SK-N-SH (cell line): Measurements from ENCODE around the gene FIGN. TPM values are rescaled to one million over a fixed set of nuclear protein-coding genes. Genes with fewer than 3 reads are reported as not detected.

ENCODE experiments used
- CTCF ChIA-PET: fragments of 300-600, 350-600 bp; formaldehyde crosslinking; extraction: SDS; loops from one replicate; lab custom pipeline; 2021; lab: Yijun Ruan, JAX
- POLR2A ChIA-PET: fragments of 350-600 bp; sonication (Branson Sonifier 250); formaldehyde crosslinking; extraction: SDS; loops from one replicate; lab custom pipeline; 2020; ENCODE audit warnings: antibody characterized with exemption, inconsistent platforms; lab: Yijun Ruan, JAX
- DNase-seq: peaks from one replicate; pipeline ENCODE4 v3.0.0; 2012
- H2AFZ ChIP-seq: fragments of 200-600 bp; sonication (generic); 2 replicates; pipeline ENCODE4 v1.8.1; 2016; ENCODE audit warnings: antibody characterized with exemption, mild to moderate bottlenecking, low read depth
- H3F3A ChIP-seq: fragments of 200-600 bp; sonication (generic); replicated peaks from 2 replicates; pipeline ENCODE3; 2016; ENCODE audit warnings: antibody characterized with exemption, mild to moderate bottlenecking; ENCODE audit not compliant: insufficient read depth
- H3K27ac ChIP-seq, 2 experiments: fragments of 200-500 bp in 1 of 2; fragments of 200-600 bp in 1 of 2; sonication (Bioruptor generic) in 1 of 2; sonication (generic), shearing (Covaris generic) in 1 of 2; 2 replicates each; pipeline versions ENCODE4 v1.5.1 to v1.6.1; 2014 to 2016; ENCODE audit warnings: low read depth in 2 of 2, inconsistent platforms in 1 of 2, low read length in 1 of 2, mild to moderate bottlenecking in 1 of 2, mixed read lengths in 1 of 2
- H3K27me3 ChIP-seq: fragments of 200-600 bp; sonication (generic), shearing (Covaris generic); 2 replicates; pipeline ENCODE4 v1.6.1; 2016; ENCODE audit warnings: mixed run types; ENCODE audit not compliant: insufficient read depth
- H3K36me3 ChIP-seq, 2 experiments: fragments of 200-500 bp in 1 of 2; fragments of 200-600 bp in 1 of 2; sonication (Bioruptor generic) in 1 of 2; sonication (generic) in 1 of 2; replicated peaks in 1 of 2; 2 replicates each; pipeline versions ENCODE3 to v1.5.1; 2014 to 2016; ENCODE audit warnings: low read length in 1 of 2, mild to moderate bottlenecking in 1 of 2; ENCODE audit not compliant: insufficient read depth in 2 of 2, control insufficient read depth in 1 of 2
- H3K4me1 ChIP-seq, 2 experiments: fragments of 200-500 bp in 1 of 2; fragments of 200-600 bp in 1 of 2; sonication (Bioruptor generic) in 1 of 2; sonication (generic), shearing (Covaris generic) in 1 of 2; 2 replicates each; pipeline versions ENCODE4 v1.5.1 to v1.6.1; 2014 to 2016; ENCODE audit warnings: low read depth in 1 of 2, low read length in 1 of 2, mixed run types in 1 of 2; ENCODE audit not compliant: insufficient read depth in 2 of 2, control insufficient read depth in 1 of 2
- H3K4me2 ChIP-seq: fragments of 200-600 bp; sonication (generic), shearing (Covaris generic); 2 replicates; pipeline ENCODE4 v1.6.1; 2017; ENCODE audit warnings: mixed run types
- H3K4me3 ChIP-seq, 2 experiments: fragments of 200-500 bp in 1 of 2; fragments of 200-600 bp in 1 of 2; sonication (Bioruptor generic) in 1 of 2; sonication (generic), shearing (Covaris generic) in 1 of 2; 2 replicates each; pipeline versions ENCODE4 v1.5.1 to v1.8.1; 2014 to 2016; ENCODE audit warnings: low read depth in 2 of 2, inconsistent platforms in 1 of 2, low read length in 1 of 2, mild to moderate bottlenecking in 1 of 2, mixed read lengths in 1 of 2, moderate library complexity in 1 of 2
- H3K79me2 ChIP-seq: fragments of 200-600 bp; sonication (generic); 2 replicates; pipeline ENCODE4 v1.8.1; 2017; ENCODE audit warnings: mild to moderate bottlenecking; ENCODE audit not compliant: insufficient read depth
- H3K9ac ChIP-seq: fragments of 200-600 bp; sonication (generic); 2 replicates; pipeline ENCODE4 v1.6.1; 2017; ENCODE audit warnings: mixed run types
- H3K9me2 ChIP-seq: fragments of 200-600 bp; sonication (generic); 2 replicates; pipeline ENCODE4 v1.6.1; 2017; ENCODE audit warnings: mixed run types
- H3K9me3 ChIP-seq: fragments of 200-600 bp; sonication (generic); 2 replicates; pipeline ENCODE4 v1.6.1; 2017; ENCODE audit warnings: mixed run types, mild to moderate bottlenecking, moderate library complexity
- H4K20me1 ChIP-seq: fragments of 200-600 bp; sonication (generic); 2 replicates; pipeline ENCODE4 v1.6.1; 2017; ENCODE audit warnings: mild to moderate bottlenecking, mixed run types; ENCODE audit not compliant: insufficient read depth
- ELF1 ChIP-seq: IDR thresholded peaks from 2 replicates; pipeline ENCODE4 v1.4.0; 2012
- FOXM1 ChIP-seq: IDR thresholded peaks from 2 replicates; pipeline ENCODE4 v1.4.0; 2012; ENCODE audit warnings: low read depth, mild to moderate bottlenecking
- MEF2A ChIP-seq: IDR thresholded peaks from 2 replicates; pipeline ENCODE4 v1.4.0; 2012; ENCODE audit warnings: low read depth, borderline replicate concordance
- NRF1 ChIP-seq: IDR thresholded peaks from 2 replicates; pipeline ENCODE4 v1.6.1; 2012; ENCODE audit warnings: low read depth, mild to moderate bottlenecking, low read length
- RCOR1 ChIP-seq: fragments of 150-350 bp; IDR thresholded peaks from 2 replicates; pipeline ENCODE4 v1.6.1; 2017; ENCODE audit warnings: antibody characterized with exemption, low read length
- RXRA ChIP-seq: IDR thresholded peaks from 2 replicates; pipeline ENCODE4 v1.4.0; 2012; ENCODE audit warnings: low read depth, mild to moderate bottlenecking, borderline replicate concordance
- SIN3A ChIP-seq: IDR thresholded peaks from 2 replicates; pipeline ENCODE4 v1.6.1; 2012; ENCODE audit warnings: low read depth, mild to moderate bottlenecking, low read length, moderate library complexity, borderline replicate concordance
- WGBS: methylation state at CpG from one replicate; pipeline ENCODE4 v1.1.6; 2017; ENCODE audit warnings: low lambda C conversion rate; 5-methylcytosine and 5-hydroxymethylcytosine counted together
- polyA plus RNA-seq, 3 experiments: library from polyadenylated mRNA; depleted of rRNA; stranded (reverse); fragments of >200 nt; gene quantifications; 2 replicates each; pipeline ENCODE4 v1.2.3, GENCODE V29; 2012
- TF ChIP-seq, protein P1 (sequence below): IDR thresholded peaks from 2 replicates; pipeline ENCODE4 v1.4.0; 2012; ENCODE audit warnings: low read depth, borderline replicate concordance
- TF ChIP-seq, protein P2 (sequence below): fragments of 200-600 bp; sonication (generic); IDR thresholded peaks from 2 replicates; pipeline ENCODE4 v1.6.1; 2017; ENCODE audit warnings: antibody characterized with exemption, mild to moderate bottlenecking, moderate library complexity
- TF ChIP-seq, protein P3 (sequence below): IDR thresholded peaks from 2 replicates; pipeline ENCODE4 v1.6.1; 2012; ENCODE audit warnings: mild to moderate bottlenecking, low read depth, low read length, moderate library complexity
- TF ChIP-seq, protein P4 (sequence below): IDR thresholded peaks from 2 replicates; pipeline ENCODE4; 2012

Gene FIGN
- polyA plus RNA-seq, 1 of the 3 experiments (the other 2 are of a cell fraction): 0.74 TPM

DNA sequence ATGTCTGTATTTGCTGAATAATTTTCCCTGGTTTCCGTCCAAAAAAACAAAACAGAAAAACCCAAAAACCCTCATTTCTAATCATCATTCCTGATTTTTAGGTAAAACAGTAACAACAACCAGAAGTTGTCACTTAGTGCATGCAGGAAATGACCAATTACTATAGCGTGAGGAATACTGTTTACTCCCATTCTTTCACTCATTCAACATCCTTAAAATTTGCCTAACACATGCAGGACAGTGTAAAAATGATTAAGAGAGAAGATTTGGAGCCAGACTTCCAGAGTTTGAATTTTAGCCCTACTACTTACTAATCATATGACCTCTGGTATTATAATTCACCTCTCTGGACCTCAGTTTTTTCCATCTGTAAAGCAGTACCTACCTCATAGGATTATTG, 83.1 kb downstream of the FIGN start:
- ChIA-PET POLR2A (no interaction called here), CTCF (interaction anchor here (1.2 kb wide), 1 partner anchor 8 kb away, joined by 3 read pairs; no protein-coding TSS in a partner anchor)
- TF ChIP-seq RCOR1 (no peak), NRF1 (no peak), FOXM1 (no peak), ELF1 (no peak), SIN3A (no peak), MEF2A (no peak), RXRA (no peak)
- TF ChIP-seq, protein P1, sequence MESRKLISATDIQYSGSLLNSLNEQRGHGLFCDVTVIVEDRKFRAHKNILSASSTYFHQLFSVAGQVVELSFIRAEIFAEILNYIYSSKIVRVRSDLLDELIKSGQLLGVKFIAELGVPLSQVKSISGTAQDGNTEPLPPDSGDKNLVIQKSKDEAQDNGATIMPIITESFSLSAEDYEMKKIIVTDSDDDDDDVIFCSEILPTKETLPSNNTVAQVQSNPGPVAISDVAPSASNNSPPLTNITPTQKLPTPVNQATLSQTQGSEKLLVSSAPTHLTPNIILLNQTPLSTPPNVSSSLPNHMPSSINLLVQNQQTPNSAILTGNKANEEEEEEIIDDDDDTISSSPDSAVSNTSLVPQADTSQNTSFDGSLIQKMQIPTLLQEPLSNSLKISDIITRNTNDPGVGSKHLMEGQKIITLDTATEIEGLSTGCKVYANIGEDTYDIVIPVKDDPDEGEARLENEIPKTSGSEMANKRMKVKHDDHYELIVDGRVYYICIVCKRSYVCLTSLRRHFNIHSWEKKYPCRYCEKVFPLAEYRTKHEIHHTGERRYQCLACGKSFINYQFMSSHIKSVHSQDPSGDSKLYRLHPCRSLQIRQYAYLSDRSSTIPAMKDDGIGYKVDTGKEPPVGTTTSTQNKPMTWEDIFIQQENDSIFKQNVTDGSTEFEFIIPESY: no peak
- TF ChIP-seq, protein P2, sequence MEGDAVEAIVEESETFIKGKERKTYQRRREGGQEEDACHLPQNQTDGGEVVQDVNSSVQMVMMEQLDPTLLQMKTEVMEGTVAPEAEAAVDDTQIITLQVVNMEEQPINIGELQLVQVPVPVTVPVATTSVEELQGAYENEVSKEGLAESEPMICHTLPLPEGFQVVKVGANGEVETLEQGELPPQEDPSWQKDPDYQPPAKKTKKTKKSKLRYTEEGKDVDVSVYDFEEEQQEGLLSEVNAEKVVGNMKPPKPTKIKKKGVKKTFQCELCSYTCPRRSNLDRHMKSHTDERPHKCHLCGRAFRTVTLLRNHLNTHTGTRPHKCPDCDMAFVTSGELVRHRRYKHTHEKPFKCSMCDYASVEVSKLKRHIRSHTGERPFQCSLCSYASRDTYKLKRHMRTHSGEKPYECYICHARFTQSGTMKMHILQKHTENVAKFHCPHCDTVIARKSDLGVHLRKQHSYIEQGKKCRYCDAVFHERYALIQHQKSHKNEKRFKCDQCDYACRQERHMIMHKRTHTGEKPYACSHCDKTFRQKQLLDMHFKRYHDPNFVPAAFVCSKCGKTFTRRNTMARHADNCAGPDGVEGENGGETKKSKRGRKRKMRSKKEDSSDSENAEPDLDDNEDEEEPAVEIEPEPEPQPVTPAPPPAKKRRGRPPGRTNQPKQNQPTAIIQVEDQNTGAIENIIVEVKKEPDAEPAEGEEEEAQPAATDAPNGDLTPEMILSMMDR: no peak
- TF ChIP-seq, protein P3, sequence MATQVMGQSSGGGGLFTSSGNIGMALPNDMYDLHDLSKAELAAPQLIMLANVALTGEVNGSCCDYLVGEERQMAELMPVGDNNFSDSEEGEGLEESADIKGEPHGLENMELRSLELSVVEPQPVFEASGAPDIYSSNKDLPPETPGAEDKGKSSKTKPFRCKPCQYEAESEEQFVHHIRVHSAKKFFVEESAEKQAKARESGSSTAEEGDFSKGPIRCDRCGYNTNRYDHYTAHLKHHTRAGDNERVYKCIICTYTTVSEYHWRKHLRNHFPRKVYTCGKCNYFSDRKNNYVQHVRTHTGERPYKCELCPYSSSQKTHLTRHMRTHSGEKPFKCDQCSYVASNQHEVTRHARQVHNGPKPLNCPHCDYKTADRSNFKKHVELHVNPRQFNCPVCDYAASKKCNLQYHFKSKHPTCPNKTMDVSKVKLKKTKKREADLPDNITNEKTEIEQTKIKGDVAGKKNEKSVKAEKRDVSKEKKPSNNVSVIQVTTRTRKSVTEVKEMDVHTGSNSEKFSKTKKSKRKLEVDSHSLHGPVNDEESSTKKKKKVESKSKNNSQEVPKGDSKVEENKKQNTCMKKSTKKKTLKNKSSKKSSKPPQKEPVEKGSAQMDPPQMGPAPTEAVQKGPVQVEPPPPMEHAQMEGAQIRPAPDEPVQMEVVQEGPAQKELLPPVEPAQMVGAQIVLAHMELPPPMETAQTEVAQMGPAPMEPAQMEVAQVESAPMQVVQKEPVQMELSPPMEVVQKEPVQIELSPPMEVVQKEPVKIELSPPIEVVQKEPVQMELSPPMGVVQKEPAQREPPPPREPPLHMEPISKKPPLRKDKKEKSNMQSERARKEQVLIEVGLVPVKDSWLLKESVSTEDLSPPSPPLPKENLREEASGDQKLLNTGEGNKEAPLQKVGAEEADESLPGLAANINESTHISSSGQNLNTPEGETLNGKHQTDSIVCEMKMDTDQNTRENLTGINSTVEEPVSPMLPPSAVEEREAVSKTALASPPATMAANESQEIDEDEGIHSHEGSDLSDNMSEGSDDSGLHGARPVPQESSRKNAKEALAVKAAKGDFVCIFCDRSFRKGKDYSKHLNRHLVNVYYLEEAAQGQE: no peak
- TF ChIP-seq, protein P4, sequence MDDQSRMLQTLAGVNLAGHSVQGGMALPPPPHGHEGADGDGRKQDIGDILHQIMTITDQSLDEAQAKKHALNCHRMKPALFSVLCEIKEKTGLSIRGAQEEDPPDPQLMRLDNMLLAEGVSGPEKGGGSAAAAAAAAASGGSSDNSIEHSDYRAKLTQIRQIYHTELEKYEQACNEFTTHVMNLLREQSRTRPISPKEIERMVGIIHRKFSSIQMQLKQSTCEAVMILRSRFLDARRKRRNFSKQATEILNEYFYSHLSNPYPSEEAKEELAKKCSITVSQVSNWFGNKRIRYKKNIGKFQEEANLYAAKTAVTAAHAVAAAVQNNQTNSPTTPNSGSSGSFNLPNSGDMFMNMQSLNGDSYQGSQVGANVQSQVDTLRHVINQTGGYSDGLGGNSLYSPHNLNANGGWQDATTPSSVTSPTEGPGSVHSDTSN: no peak

More for the DNA sequence above, 83.1 kb downstream of the FIGN start:
- peaks cover 6% of the 10 kb centered on the region for H3F3A ChIP-seq
- H3K36me3 ChIP-seq: no peaks in the 10 kb centered on the region
- no peaks in the 10 kb centered on the region for H4K20me1 ChIP-seq
- H3K79me2 ChIP-seq: no peaks in the 10 kb centered on the region
- H3K27ac ChIP-seq: peak overlapping the region in 1 of 2 experiments; percentile 39; a peak in 1 of 4 replicates
- DNase-seq: no peak
- H3K4me1 ChIP-seq: peaks cover 3 to 8% of the 10 kb centered on the region in 2 experiments; a peak in 3 of 4 replicates
- H3K27me3 ChIP-seq: no peaks in the 10 kb centered on the region
- H3K4me2 ChIP-seq: no peak overlapping the region
- H3K9ac ChIP-seq: no peak overlapping the region
- no peak overlapping the region for H3K4me3 ChIP-seq
- H3K9me3 ChIP-seq: no peaks in the 10 kb centered on the region
- WGBS: 76% methylated on average over 2 of the region's 2 CpGs
- H2AFZ ChIP-seq: no peak overlapping the region
- H3K9me2 ChIP-seq: no peaks in the 10 kb centered on the region
